Naive thymus-derived CD8-positive, alpha-beta T cell (primary cell): ENCODE measurements around the gene SLC35B3. TPM values are rescaled to one million over a fixed set of nuclear protein-coding genes. Genes with fewer than 3 reads are reported as not detected.
A peak's percentile ranks its signal among the peaks of the same experiment; 100 is the strongest.
"Not testable (repeated sequence)": the region's sequence is repeated elsewhere in the genome, so short reads cannot be mapped to it uniquely, and the experiment has no call there.

Experiments
- ATAC-seq, 2 donors: fragments of 150-1000 bp; cut with Tn5 transposase in 1 of 2; sonication (Bioruptor Pico), chemical (Tn5 transposase) in 1 of 2; 1 replicate in 1 of 2; 2 replicates in 1 of 2; pipeline ENCODE4 v1.10.0; 2021; ENCODE audit warnings: mild to moderate bottlenecking in 2 of 2, moderate library complexity in 2 of 2
- POLR2A ChIA-PET: fragments of 350-600 bp; sonication (Branson Sonifier 250); formaldehyde crosslinking; loops from one replicate; lab custom pipeline; 2021; ENCODE audit warnings: antibody characterized with exemption; lab: Charles Lee
- DNase-seq, 10 donors: peaks; one replicate each; pipeline versions ENCODE4 v3.0.0 to v3.0.0-alpha.2; 2020 to 2022
- H3K27ac Mint-ChIP-seq, 10 donors: one replicate each; pipeline ENCODE4 v1.8.0; 2020 to 2022; ENCODE audit warnings: mild to moderate bottlenecking in 10 of 10, mixed read lengths in 10 of 10, moderate library complexity in 4 of 10, inconsistent platforms in 1 of 10
- H3K27me3 Mint-ChIP-seq, 5 donors: one replicate each; pipeline ENCODE4 v1.8.0; 2021 to 2022; ENCODE audit warnings: mixed read lengths in 5 of 5
- H3K36me3 Mint-ChIP-seq, 3 donors: one replicate each; pipeline ENCODE4 v1.8.0; 2020 to 2022; ENCODE audit warnings: mixed read lengths in 3 of 3, mild to moderate bottlenecking in 2 of 3, inconsistent platforms in 1 of 3
- H3K4me1 Mint-ChIP-seq, 4 donors: one replicate each; pipeline ENCODE4 v1.8.0; 2021 to 2022; ENCODE audit warnings: mixed read lengths in 4 of 4
- H3K4me3 Mint-ChIP-seq, 10 donors: one replicate each; pipeline ENCODE4 v1.8.0; 2020 to 2022; ENCODE audit warnings: mild to moderate bottlenecking in 10 of 10, mixed read lengths in 10 of 10, moderate library complexity in 6 of 10, inconsistent platforms in 1 of 10
- H3K9me3 Mint-ChIP-seq, 9 donors: one replicate each; pipeline ENCODE4 v1.8.0; 2020 to 2022; ENCODE audit warnings: mixed read lengths in 9 of 9, mild to moderate bottlenecking in 3 of 9, inconsistent platforms in 1 of 9, moderate library complexity in 1 of 9
- polyA plus RNA-seq, 3 donors: library from polyadenylated mRNA; unstranded; fragments of 300-500 nt; fragmentation: Illumina TruSeq; gene quantifications; one replicate each; pipeline ENCODE4 v1.2.3, GENCODE V29; 2021
- total RNA-seq, 8 experiments: library from RNA in 2 of 8; stranded (reverse) in 2 of 8; gene quantifications; one replicate each; pipeline ENCODE4 v1.2.3 and lab custom pipeline; 2021 to 2026

Gene SLC35B3
- 10 to 100 TPM; 16.1 to 18.3 TPM for total RNA-seq
- 10 to 100 TPM; 10.2 to 15.9 (median 10.9) TPM for polyA plus RNA-seq
- total RNA-seq (lab: John Stamatoyannopoulos, UW): 4.4 to 22.5 (median 12.0) reads per million in 6 experiments

- ATAC-seq: peak; percentile 92 to 94
- peak; percentile 92 to 99 (median 98) for DNase-seq
- H3K36me3 Mint-ChIP-seq: peaks cover 0 to 8% (median 2%) of the 10 kb centered on the region in 3 donors
- H3K27ac Mint-ChIP-seq: peak within 1 kb of the TSS; percentile 95 to 98 (median 98)
- H3K4me1 Mint-ChIP-seq: peaks cover 19 to 49% (median 40%) of the 10 kb centered on the region in 4 donors
- peak within 1 kb of the TSS; percentile 92 to 99 (median 94) for H3K4me3 Mint-ChIP-seq
- H3K27me3 Mint-ChIP-seq: peaks cover 0 to 3% (median 0%) of the 10 kb centered on the region in 5 donors
- peaks cover 0 to 4% (median 0%) of the 10 kb centered on the region in 9 donors for H3K9me3 Mint-ChIP-seq
- POLR2A ChIA-PET: interaction anchor here (0.8 kb wide), 1 partner anchor 42 kb away, joined by 4 read pairs; no protein-coding TSS in a partner anchor
Measured at GRCh38 chr6:8435093-8435844, at the start of gene SLC35B3. Gene SLC35B3, minus strand, starts transcription at chr6:8435545.

DNA sequence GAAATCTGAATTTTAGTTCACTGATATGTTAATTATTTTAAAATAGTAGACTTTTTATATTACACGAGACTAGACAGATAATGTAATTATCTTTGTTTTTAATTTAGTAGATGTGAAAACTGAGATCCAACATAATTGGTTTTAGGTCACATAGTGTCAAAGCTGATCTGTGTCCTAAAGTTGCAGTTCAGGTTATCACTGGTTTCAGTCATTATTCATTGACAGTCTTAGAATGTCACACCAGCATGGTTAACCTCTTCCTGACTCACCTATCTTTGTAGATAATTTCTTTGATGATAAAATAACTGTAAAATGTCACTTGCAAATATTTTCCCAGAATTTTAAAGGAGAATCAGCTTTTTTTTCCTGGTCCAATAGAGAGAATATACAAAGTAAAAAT, 48.3 kb upstream of the SLC35B3 start:
- no peaks in the 10 kb centered on the region for H3K4me1 Mint-ChIP-seq
- no peak overlapping the region for H3K27ac Mint-ChIP-seq
- peaks cover 0 to 22% (median 8%) of the 10 kb centered on the region in 9 donors for H3K9me3 Mint-ChIP-seq
- peaks cover 1 to 23% (median 12%) of the 10 kb centered on the region in 5 donors for H3K27me3 Mint-ChIP-seq
- POLR2A ChIA-PET: no interaction called here
- peaks cover 0 to 21% (median 2%) of the 10 kb centered on the region in 3 donors for H3K36me3 Mint-ChIP-seq
- ATAC-seq: no peak
- no peak overlapping the region for H3K4me3 Mint-ChIP-seq
- DNase-seq: no peak

GRCh38 chr6:8481727-8482126, 46.4 kb upstream of the SLC35B3 start:
- POLR2A ChIA-PET: no interaction called here
- DNase-seq (no peak), ATAC-seq (no peak)
- Mint-ChIP-seq H3K27ac (no peak overlapping the region), H3K4me1 (no peaks in the 10 kb centered on the region), H3K9me3 (peaks cover 0 to 38% (median 11%) of the 10 kb centered on the region in 9 donors), H3K4me3 (no peak overlapping the region), H3K36me3 (peaks cover 0 to 28% (median 2%) of the 10 kb centered on the region in 3 donors), H3K27me3 (peaks cover 1 to 23% (median 12%) of the 10 kb centered on the region in 5 donors)

DNA sequence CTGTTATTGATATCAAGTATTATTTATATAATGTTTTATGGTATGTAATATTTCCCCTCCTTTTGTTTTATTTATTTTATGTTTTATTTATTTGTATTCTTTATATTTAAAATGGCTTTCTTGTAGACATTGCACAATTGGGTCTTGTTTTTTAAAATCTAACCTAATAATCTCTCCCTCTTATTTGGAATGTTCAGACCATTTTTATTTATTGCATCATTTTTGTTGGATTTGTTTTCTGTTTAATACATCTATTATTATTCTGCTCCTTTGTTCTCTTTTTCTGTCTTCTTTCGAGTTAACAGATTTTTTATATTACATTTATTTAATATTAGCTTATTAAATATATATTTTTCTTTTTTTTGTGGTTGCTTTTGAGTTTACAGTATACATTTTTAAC, 43.1 kb upstream of the SLC35B3 start:
- POLR2A ChIA-PET: no interaction called here
- ATAC-seq (no peak), DNase-seq (no peak)
- Mint-ChIP-seq H3K4me3 (no peak overlapping the region), H3K27ac (no peak overlapping the region), H3K36me3 (peaks cover 0 to 31% (median 2%) of the 10 kb centered on the region in 3 donors), H3K27me3 (peaks cover 0 to 14% (median 7%) of the 10 kb centered on the region in 5 donors), H3K4me1 (no peaks in the 10 kb centered on the region), H3K9me3 (peaks cover 0 to 41% (median 8%) of the 10 kb centered on the region in 9 donors)

- no peak for DNase-seq
- POLR2A ChIA-PET: no interaction called here
Measured at GRCh38 chr6:8476656-8477055, 41.3 kb upstream of the SLC35B3 start.

DNA sequence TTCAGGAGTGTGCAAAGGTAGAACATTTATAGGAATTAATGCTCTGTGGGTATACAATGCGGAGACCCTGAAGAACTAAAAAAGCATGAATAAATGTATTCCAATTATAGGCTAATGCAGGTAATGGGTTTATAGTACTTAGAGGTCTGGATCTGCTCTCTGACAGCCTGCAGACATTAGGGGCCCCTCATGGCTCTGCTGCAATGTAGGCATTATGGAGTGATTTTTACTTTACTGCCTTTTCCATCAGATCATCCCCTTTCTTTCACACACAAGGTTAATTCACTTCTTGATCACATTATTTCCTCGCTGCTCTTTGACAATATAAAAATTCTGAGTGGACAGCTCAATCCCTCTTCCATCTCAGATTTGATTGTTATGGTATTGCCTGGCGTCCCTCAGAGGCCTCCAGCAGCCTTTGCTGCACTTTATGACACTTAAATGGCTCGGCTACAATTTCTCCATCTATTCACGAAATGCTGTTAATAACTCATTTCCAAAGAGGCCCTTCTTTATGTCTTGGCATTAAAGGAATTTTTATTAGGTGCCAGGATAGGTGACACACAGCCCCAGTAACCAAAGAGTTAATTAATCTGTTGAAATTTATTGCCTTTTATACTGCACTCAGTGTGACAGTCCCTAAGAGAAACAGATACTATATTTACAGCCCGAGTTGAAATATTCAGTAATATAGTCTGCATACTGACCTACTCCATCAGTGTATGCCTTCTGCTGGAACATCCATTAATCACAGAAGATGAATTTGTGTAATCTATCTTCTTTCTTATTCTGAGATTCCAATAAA, 33.4 kb upstream of the SLC35B3 start:
- POLR2A ChIA-PET: no interaction called here
- no peak overlapping the region for H3K27ac Mint-ChIP-seq

More at GRCh38 chr6:8476656-8477055, 41.3 kb upstream of the SLC35B3 start:
- Mint-ChIP-seq H3K4me3 (no peak overlapping the region), H3K27ac (no peak overlapping the region), H3K27me3 (peaks cover 0 to 4% (median under 1%) of the 10 kb centered on the region in 5 donors), H3K36me3 (peaks cover 2 to 31% (median 2%) of the 10 kb centered on the region in 3 donors), H3K4me1 (no peaks in the 10 kb centered on the region), H3K9me3 (peaks cover 0 to 40% (median 10%) of the 10 kb centered on the region in 9 donors)
- no peak for ATAC-seq

DNA sequence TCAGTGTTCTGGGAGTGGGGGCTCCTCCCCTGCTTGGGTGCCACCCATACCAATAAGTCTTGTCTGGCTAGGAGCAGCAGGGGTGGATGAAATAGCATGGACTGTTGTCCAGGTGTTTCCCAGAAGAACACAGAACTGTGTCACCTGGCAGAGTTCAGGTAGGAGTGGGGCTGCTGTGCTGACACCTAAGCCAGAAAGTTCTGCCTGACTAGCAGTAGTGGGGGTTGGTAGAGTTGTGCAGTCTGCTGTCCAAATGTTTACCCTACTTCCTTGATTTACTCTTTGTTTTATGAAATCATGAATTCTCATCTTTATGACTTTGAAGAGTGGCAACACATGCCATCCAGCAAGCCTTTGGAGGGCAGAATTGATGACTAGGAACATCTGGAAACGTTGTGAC, 27.3 kb upstream of the SLC35B3 start:
- H3K27ac Mint-ChIP-seq: no peak overlapping the region
- no peak for DNase-seq
- peaks cover 0 to 29% (median 8%) of the 10 kb centered on the region in 9 donors for H3K9me3 Mint-ChIP-seq
- H3K4me3 Mint-ChIP-seq: no peak overlapping the region
- POLR2A ChIA-PET: no interaction called here
- ATAC-seq: no peak
- H3K27me3 Mint-ChIP-seq: peaks cover 3 to 18% (median 7%) of the 10 kb centered on the region in 5 donors
- peaks cover 3 to 36% (median 12%) of the 10 kb centered on the region in 3 donors for H3K36me3 Mint-ChIP-seq
- H3K4me1 Mint-ChIP-seq: peaks cover 0 to 2% (median 0%) of the 10 kb centered on the region in 4 donors

More for the DNA sequence above, 33.4 kb upstream of the SLC35B3 start:
- Mint-ChIP-seq H3K27me3 (peaks cover 0 to 10% (median 0%) of the 10 kb centered on the region in 5 donors), H3K4me3 (no peak overlapping the region), H3K4me1 (peaks cover 0 to 2% (median 0%) of the 10 kb centered on the region in 4 donors), H3K9me3 (peaks cover 0 to 7% (median 0%) of the 10 kb centered on the region in 9 donors), H3K36me3 (peaks cover 0 to 11% (median 2%) of the 10 kb centered on the region in 3 donors)
- ATAC-seq (no peak), DNase-seq (no peak)

DNA sequence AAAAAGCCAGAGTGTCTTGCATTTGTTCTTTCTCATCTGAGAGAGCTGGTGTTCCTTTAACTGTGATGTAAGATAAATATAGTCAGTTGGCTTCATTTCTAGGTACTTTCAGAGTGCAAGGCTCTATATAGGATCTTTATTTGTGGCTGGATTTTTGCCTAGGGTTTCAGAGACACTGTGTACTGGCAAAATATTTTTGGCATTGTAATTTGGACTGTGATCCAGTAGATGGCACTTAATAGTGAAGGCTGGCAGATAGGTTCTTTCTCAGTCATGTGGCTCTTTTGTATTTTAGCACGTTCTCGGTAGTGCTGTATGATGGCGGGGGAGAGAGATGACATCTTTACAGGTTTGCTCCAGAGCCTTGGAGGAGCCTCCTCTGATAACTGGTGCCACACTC, 26.8 kb upstream of the SLC35B3 start:
- POLR2A ChIA-PET: no interaction called here
- no peak overlapping the region for H3K4me3 Mint-ChIP-seq
- H3K4me1 Mint-ChIP-seq: no peaks in the 10 kb centered on the region
- peaks cover 3 to 18% (median 5%) of the 10 kb centered on the region in 5 donors for H3K27me3 Mint-ChIP-seq
- H3K36me3 Mint-ChIP-seq: peaks cover 3 to 40% (median 12%) of the 10 kb centered on the region in 3 donors
- ATAC-seq (no peak), DNase-seq (no peak)
- H3K9me3 Mint-ChIP-seq: peaks cover 0 to 33% (median 8%) of the 10 kb centered on the region in 9 donors
- H3K27ac Mint-ChIP-seq: no peak overlapping the region

- H3K27me3 Mint-ChIP-seq: peaks cover 0 to 2% (median 0%) of the 10 kb centered on the region in 5 donors
- DNase-seq: no peak
- no peak for ATAC-seq
- H3K4me1 Mint-ChIP-seq: no peaks in the 10 kb centered on the region
- POLR2A ChIA-PET: no interaction called here
- H3K36me3 Mint-ChIP-seq: peaks cover 0 to 15% (median 2%) of the 10 kb centered on the region in 3 donors
- H3K4me3 Mint-ChIP-seq: no peak overlapping the region
- H3K27ac Mint-ChIP-seq: no peak overlapping the region
- peaks cover 0 to 7% (median 0%) of the 10 kb centered on the region in 9 donors for H3K9me3 Mint-ChIP-seq
Measured at GRCh38 chr6:8446391-8446790, 11.0 kb upstream of the SLC35B3 start.

DNA sequence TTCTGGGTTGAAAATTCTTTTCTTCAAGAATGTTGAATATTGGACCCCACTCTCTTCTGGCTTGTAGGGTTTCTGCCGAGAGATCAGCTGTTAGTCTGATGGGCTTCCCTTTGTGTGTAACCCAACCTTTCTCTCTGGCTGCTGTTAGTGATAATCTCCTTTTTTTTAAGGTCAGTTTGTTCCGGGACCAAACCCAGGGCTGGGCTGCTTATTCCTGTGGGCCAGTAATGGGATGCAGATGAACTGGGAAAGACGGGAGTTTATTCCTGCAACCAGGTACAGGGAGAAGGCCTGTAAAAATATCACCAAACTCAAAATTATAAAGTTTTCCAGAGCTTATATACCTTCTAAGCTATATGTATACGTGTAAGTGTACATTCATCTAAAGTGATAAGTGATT, 10.6 kb upstream of the SLC35B3 start:
- H3K4me1 Mint-ChIP-seq, ATAC-seq, H3K4me3 Mint-ChIP-seq, H3K27me3 Mint-ChIP-seq, POLR2A ChIA-PET, DNase-seq, H3K27ac Mint-ChIP-seq, H3K9me3 Mint-ChIP-seq: not testable (repeated sequence)
- H3K36me3 Mint-ChIP-seq: peaks cover 0 to 15% (median 2%) of the 10 kb centered on the region in 3 donors

DNA sequence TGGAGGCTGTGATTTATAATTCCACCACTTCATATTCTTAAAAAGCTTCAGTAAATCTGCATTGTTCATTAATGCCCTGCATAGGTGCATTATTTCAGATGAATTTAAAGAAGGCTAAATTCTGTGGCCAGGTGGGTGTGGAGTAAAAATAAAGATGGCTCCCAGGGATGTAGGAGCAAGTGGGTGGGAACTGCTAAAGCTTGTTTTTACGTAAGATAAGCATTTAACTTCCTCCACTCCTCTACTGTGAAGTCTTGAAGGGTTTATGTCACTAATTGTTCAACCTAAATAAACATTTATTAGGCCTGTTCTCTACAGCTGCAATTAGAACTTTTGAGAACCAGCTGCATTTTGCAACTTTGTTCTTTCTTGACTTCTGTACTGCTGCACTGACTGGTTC, 6.8 kb upstream of the SLC35B3 start:
- H3K4me3 Mint-ChIP-seq: no peak overlapping the region
- H3K9me3 Mint-ChIP-seq: peaks cover 0 to 7% (median 0%) of the 10 kb centered on the region in 9 donors
- POLR2A ChIA-PET: no interaction called here
- H3K4me1 Mint-ChIP-seq: peaks cover 0 to 3% (median 1%) of the 10 kb centered on the region in 4 donors
- peaks cover 0 to 2% (median 0%) of the 10 kb centered on the region in 5 donors for H3K27me3 Mint-ChIP-seq
- DNase-seq: no peak
- peaks cover 0 to 15% (median 2%) of the 10 kb centered on the region in 3 donors for H3K36me3 Mint-ChIP-seq
- no peak for ATAC-seq
- H3K27ac Mint-ChIP-seq: no peak overlapping the region

GRCh38 chr6:8441452-8441851, 6.1 kb upstream of the SLC35B3 start:
- H3K27me3 Mint-ChIP-seq: peaks cover 0 to 2% (median 0%) of the 10 kb centered on the region in 5 donors
- no peak for ATAC-seq
- H3K4me1 Mint-ChIP-seq: peaks cover 0 to 4% (median 2%) of the 10 kb centered on the region in 4 donors
- DNase-seq: no peak
- POLR2A ChIA-PET: no interaction called here
- H3K9me3 Mint-ChIP-seq: peaks cover 0 to 7% (median 0%) of the 10 kb centered on the region in 9 donors
- H3K36me3 Mint-ChIP-seq: peaks cover 0 to 15% (median 2%) of the 10 kb centered on the region in 3 donors
- H3K4me3 Mint-ChIP-seq: no peak overlapping the region
- H3K27ac Mint-ChIP-seq: peak overlapping the region in 1 of 10 donors; percentile 85
